ENCODE measurements around the gene TNN.

DNA sequence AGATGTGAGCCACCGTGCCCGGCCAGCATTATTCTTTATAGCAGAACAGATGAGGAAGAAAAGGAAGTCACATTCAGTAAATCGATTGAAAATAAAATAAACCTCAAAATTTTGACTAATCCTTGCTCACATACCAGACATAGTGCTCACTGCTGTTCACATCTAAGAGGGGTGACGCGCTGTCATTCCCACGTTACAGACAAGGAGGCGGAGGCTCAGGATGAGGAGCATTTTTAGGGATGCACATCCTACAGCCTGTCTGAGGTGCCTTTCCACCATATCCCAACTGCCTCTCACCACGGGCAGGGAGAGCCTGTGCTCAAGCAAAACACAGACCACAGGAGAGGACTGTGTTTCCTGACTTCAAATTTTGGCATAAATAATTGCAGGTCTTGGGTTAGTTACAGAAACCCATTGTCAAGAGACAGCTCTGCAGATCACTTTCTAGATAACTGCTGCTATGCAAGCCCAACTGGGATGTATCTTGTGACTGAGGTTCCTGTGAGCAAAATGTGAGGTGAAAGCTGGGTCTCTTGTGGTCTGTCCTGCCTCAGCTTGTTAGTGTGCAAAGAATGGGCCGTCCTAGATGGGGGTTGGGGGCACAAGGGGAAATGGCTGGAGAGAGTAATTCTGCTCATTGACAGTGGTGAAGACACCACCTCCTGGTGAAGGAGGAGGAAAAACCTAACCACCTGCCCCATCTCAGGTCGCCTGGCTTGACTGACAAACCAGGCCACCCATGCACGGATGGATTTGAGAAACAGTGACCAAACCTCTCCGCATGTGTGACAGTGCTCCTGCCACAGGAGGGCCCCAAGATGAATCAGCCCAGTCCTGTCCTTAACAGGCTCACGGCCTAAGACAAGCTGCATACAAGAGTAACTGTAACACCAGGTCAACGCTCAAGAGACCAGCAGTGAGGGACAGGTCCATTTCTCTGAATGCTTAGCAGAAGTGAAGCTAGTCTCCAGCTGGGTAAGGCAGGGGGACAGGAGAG is 8.2 kb downstream of the TNN start:
- no peak for TF ChIP-seq TEAD4 (IDR thresholded peaks at IDR 0.05)
- no peak for TF ChIP-seq EP300 (IDR thresholded peaks at IDR 0.05; ENCODE audit: borderline replicate concordance)
- no peak for TF ChIP-seq RAD21 (IDR thresholded peaks at IDR 0.05; ENCODE audit: low read depth)
- TF ChIP-seq TAF1 (IDR thresholded peaks at IDR 0.05; ENCODE audit: low read depth): no peak
- TF ChIP-seq, protein P1, sequence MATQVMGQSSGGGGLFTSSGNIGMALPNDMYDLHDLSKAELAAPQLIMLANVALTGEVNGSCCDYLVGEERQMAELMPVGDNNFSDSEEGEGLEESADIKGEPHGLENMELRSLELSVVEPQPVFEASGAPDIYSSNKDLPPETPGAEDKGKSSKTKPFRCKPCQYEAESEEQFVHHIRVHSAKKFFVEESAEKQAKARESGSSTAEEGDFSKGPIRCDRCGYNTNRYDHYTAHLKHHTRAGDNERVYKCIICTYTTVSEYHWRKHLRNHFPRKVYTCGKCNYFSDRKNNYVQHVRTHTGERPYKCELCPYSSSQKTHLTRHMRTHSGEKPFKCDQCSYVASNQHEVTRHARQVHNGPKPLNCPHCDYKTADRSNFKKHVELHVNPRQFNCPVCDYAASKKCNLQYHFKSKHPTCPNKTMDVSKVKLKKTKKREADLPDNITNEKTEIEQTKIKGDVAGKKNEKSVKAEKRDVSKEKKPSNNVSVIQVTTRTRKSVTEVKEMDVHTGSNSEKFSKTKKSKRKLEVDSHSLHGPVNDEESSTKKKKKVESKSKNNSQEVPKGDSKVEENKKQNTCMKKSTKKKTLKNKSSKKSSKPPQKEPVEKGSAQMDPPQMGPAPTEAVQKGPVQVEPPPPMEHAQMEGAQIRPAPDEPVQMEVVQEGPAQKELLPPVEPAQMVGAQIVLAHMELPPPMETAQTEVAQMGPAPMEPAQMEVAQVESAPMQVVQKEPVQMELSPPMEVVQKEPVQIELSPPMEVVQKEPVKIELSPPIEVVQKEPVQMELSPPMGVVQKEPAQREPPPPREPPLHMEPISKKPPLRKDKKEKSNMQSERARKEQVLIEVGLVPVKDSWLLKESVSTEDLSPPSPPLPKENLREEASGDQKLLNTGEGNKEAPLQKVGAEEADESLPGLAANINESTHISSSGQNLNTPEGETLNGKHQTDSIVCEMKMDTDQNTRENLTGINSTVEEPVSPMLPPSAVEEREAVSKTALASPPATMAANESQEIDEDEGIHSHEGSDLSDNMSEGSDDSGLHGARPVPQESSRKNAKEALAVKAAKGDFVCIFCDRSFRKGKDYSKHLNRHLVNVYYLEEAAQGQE (IDR thresholded peaks at IDR 0.05; ENCODE audit: low read depth): no peak

All from Ishikawa (cell line).